Measurements from ENCODE around the gene GRIK3. TPM values are rescaled to one million over a fixed set of nuclear protein-coding genes. Genes with fewer than 3 reads are reported as not detected.

Gene GRIK3
- total and polyA plus RNA-seq, 8 donors: under 0.01 to 4.9 (median 0.46) TPM; not detected in 1

DNA sequence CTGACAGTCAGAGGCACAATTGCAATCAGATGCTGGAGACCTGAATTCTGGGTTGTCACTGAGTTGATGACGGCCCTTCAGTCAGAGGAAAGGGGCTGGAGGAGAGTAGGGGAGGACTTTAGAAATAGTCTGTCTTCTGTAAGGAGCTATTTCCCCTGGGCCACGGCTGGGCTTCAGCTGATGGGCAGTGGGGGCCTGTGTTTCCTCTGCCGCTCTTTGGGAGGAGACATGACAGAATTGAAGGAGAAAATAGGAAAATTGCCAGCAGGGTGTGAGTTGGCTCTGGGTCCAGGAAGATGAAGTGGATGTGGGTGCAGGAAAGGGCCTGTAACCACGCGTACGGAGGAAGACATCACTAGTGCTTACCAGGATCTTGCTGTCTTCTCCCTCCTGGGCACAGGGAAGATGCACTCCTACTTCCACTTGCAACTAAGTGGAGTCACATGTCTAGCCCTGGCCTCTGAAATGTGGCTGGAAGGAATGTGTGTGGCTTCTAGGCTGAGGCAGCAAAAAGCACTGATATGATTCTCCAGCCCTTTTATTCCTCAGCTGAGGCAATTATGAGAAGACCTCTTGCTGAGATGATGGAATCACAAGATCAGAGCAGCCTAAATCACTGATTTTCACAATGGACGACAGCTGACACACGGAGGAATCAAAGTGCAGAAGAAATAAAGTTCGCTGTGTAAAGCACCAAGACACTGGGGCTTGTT lies 250.0 kb downstream of the GRIK3 start:
- Histone ChIP-seq H3K4me1 (no peaks in the 10 kb centered on the region), H3K27ac (no peak overlapping the region), H3K36me3 (no peaks in the 10 kb centered on the region), H3K9me3 (no peaks in the 10 kb centered on the region), H3K4me3 (no peak overlapping the region), H3K27me3 (peaks cover 0 to 61% (median 0%) of the 10 kb centered on the region in 3 donors)
- DNase-seq: no peak
- intact Hi-C loops (cut with DNase I; ENCODE audit: low total_unique reads): no loop called here
- TF ChIP-seq, protein P1, sequence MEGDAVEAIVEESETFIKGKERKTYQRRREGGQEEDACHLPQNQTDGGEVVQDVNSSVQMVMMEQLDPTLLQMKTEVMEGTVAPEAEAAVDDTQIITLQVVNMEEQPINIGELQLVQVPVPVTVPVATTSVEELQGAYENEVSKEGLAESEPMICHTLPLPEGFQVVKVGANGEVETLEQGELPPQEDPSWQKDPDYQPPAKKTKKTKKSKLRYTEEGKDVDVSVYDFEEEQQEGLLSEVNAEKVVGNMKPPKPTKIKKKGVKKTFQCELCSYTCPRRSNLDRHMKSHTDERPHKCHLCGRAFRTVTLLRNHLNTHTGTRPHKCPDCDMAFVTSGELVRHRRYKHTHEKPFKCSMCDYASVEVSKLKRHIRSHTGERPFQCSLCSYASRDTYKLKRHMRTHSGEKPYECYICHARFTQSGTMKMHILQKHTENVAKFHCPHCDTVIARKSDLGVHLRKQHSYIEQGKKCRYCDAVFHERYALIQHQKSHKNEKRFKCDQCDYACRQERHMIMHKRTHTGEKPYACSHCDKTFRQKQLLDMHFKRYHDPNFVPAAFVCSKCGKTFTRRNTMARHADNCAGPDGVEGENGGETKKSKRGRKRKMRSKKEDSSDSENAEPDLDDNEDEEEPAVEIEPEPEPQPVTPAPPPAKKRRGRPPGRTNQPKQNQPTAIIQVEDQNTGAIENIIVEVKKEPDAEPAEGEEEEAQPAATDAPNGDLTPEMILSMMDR (IDR thresholded peaks at IDR 0.05): no peak
- WGBS, 5 donors: 72 to 82% (median 79%) methylated on average over 9 of the region's 9 CpGs

DNA sequence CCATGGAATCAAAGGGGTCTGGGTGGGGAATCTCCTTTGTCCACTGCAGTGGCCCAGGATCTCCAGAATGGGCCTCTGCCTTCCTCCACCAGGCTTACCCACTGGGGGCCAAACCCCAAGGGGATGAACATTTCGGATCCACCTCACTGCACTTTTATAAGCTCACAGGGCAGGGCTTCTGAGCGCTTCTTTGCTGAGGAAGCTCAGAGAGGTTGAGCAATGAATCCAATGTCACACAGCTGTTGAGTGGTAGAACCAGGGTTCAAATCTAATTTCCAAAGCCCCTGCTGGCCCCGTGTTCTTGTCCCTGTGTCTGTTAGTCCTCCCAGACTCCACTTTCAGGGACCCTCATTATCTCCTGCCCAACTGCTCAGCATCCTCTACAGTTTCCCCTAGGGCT lies 250.8 kb downstream of the GRIK3 start:
- Histone ChIP-seq H3K4me3 (no peak overlapping the region), H3K4me1 (no peaks in the 10 kb centered on the region), H3K27ac (no peak overlapping the region), H3K36me3 (no peaks in the 10 kb centered on the region), H3K27me3 (peaks cover 0 to 58% (median 0%) of the 10 kb centered on the region in 3 donors), H3K9me3 (no peaks in the 10 kb centered on the region)
- WGBS, 5 donors: 73 to 93% (median 78%) methylated on average over 3 of the region's 3 CpGs
- intact Hi-C loops (cut with DNase I; ENCODE audit: low total_unique reads): no loop called here
- DNase-seq: no peak
- TF ChIP-seq, protein P1 (IDR thresholded peaks at IDR 0.05): no peak
- TF ChIP-seq POLR2AphosphoS5 (IDR thresholded peaks at IDR 0.05) (no peak), EP300 (IDR thresholded peaks at IDR 0.05) (no peak), POLR2A (IDR thresholded peaks at IDR 0.05) (no peak)

DNA sequence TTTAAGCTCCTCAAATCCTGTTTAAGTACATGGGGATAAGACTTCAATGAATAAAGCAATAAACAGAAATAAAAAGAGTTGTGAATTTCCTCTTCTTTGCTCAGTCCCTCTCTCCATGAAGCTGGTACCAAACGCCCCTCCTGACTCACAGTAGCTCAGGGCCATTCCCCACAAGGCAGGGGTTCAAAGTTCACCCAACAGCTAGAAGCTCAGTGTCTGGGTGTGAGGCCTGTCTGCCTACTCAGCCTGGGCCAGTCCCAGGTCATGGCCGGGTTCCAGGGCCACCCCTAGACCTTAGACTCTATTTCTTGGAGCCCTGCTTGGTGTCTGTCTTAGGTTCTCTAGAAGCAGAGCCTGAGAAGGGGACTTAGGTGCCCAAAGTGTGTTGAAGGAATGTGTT lies 251.5 kb downstream of the GRIK3 start:
- H3K4me1 ChIP-seq: no peaks in the 10 kb centered on the region
- no peak overlapping the region for H3K27ac ChIP-seq
- H3K4me3 ChIP-seq: no peak overlapping the region
- H3K9me3 ChIP-seq: no peaks in the 10 kb centered on the region
- intact Hi-C loops (cut with DNase I; ENCODE audit: low total_unique reads): no loop called here
- peaks cover 0 to 62% (median 0%) of the 10 kb centered on the region in 3 donors for H3K27me3 ChIP-seq
- no peak for DNase-seq
- no peaks in the 10 kb centered on the region for H3K36me3 ChIP-seq
- 22 to 49% (median 28%) methylated on average over 2 of the region's 2 CpGs for WGBS, 5 donors
- no peak for TF ChIP-seq EP300 (IDR thresholded peaks at IDR 0.05)
- no peak for TF ChIP-seq POLR2AphosphoS5 (IDR thresholded peaks at IDR 0.05)

DNA sequence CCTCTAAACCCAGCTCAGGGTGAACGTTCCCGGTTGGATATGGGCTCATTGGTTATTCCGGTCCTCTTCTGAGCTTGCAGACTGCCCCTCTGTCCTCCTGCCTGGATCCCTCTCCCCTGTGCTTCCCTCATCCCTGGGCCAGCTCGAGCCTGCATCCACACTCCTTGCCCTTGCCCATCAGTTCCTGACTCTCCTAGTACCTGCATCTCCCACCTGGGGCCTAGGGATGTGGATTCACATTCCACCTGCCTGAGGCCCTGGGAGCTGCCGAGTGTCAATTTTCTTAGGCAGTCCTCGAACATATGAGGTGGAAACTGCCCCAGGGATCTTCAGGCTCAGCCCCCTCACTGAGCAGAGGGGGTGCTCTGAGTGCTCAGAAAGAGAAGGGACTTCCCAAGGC lies 252.2 kb downstream of the GRIK3 start:
- peaks cover 0 to 62% (median 1%) of the 10 kb centered on the region in 3 donors for H3K27me3 ChIP-seq
- H3K9me3 ChIP-seq: no peaks in the 10 kb centered on the region
- intact Hi-C loops (cut with DNase I; ENCODE audit: low total_unique reads): no loop called here
- H3K4me3 ChIP-seq: no peak overlapping the region
- TF ChIP-seq, protein P1 (IDR thresholded peaks at IDR 0.05): no peak
- no peak for DNase-seq
- 69 to 76% (median 74%) methylated on average over 6 of the region's 6 CpGs for WGBS, 5 donors
- H3K27ac ChIP-seq: no peak overlapping the region
- H3K4me1 ChIP-seq: no peaks in the 10 kb centered on the region
- H3K36me3 ChIP-seq: no peaks in the 10 kb centered on the region

DNA sequence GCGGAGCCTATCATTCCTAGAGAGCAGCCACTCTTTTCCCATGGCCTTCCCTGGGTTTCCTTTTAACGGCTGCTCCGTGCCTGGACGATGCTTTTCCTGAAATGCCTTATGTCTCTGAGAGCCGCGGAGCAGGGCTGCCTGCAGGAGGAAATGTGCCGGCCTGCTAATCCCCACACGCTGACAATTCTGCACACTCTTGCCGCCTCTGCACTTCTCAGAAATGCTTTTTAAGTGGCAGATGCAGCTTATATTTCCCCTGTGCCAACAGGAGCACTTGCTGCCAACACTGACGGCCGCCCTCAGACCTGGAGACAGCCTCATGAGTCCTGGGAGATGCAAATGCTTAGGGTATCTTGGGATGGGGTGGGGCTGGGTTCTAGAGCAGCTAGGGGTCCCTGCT lies 253.2 kb downstream of the GRIK3 start:
- no peak for DNase-seq
- no peaks in the 10 kb centered on the region for H3K4me1 ChIP-seq
- H3K36me3 ChIP-seq: no peaks in the 10 kb centered on the region
- H3K9me3 ChIP-seq: no peaks in the 10 kb centered on the region
- WGBS, 5 donors: 67 to 82% (median 78%) methylated on average over 9 to 11 of the region's 11 CpGs
- H3K27ac ChIP-seq: no peak overlapping the region
- H3K4me3 ChIP-seq: no peak overlapping the region
- H3K27me3 ChIP-seq: peaks cover 0 to 66% (median 7%) of the 10 kb centered on the region in 3 donors
- intact Hi-C loops (cut with DNase I; ENCODE audit: low total_unique reads): no loop called here
- TF ChIP-seq, protein P1 (IDR thresholded peaks at IDR 0.05): no peak
- TF ChIP-seq POLR2A (IDR thresholded peaks at IDR 0.05) (no peak), EP300 (IDR thresholded peaks at IDR 0.05) (no peak), POLR2AphosphoS5 (IDR thresholded peaks at IDR 0.05) (no peak)

Measured in stomach (tissue), 9 donors.